ENCODE results near the gene CADM1. TPM values are rescaled to one million over a fixed set of nuclear protein-coding genes. Genes with fewer than 3 reads are reported as not detected.

Gene CADM1
- total and polyA plus RNA-seq, 2 donors (not counting 1 experiment from before 2014, with no cell fraction given) = 15.4 to 86.0 TPM

GRCh38 chr11:115132436-115133228 is 371.6 kb downstream of the CADM1 start:
- Histone ChIP-seq H3K36me3 (ENCODE audit: control insufficient read depth, insufficient read depth, low read length) (no peaks in the 10 kb centered on the region), H3K4me2 (ENCODE audit: extremely low read depth, insufficient read depth, low read length) (no peak overlapping the region), H3K9ac (ENCODE audit: insufficient read depth, low read length) (no peak overlapping the region), H3K9me3 (ENCODE audit: control insufficient read depth, insufficient read depth, low read depth, low read length) (no peaks in the 10 kb centered on the region), H3K4me3 (replicated peaks in 1 of 4; ENCODE audit: control extremely low read depth in 1 of 4, insufficient read depth in 1 of 4, low read depth in 3 of 4, low read length in 4 of 4) (no peak overlapping the region), H3K79me2 (ENCODE audit: control insufficient read depth, insufficient read depth, low read length) (no peaks in the 10 kb centered on the region), H3K27ac (ENCODE audit: insufficient read depth, low read length) (no peak overlapping the region), H2AFZ (ENCODE audit: low read length) (no peak overlapping the region), H4K20me1 (ENCODE audit: control insufficient read depth, extremely low read depth, insufficient read depth, low read length) (no peaks in the 10 kb centered on the region), H3K4me1 (ENCODE audit: control insufficient read depth, extremely low read depth, insufficient read depth, low read length) (no peaks in the 10 kb centered on the region), H3K27me3 (ENCODE audit: control insufficient read depth, insufficient read depth, low read length) (no peaks in the 10 kb centered on the region)
- DNase-seq (ENCODE audit: low read depth in 2 of 2) = no peak
- TF ChIP-seq CTCF (conservative IDR thresholded peaks at IDR 0.05 in 1 of 2, IDR thresholded peaks at IDR 0.05 in 1 of 2; ENCODE audit: low read depth in 1 of 2, low read length in 2 of 2) (no peak), EZH2 (IDR thresholded peaks at IDR 0.05; ENCODE audit: low read length, missing control alignments) (no peak)

- Histone ChIP-seq H3K27me3 (ENCODE audit: control insufficient read depth, insufficient read depth, low read length) (no peaks in the 10 kb centered on the region), H3K4me2 (ENCODE audit: extremely low read depth, insufficient read depth, low read length) (no peak overlapping the region), H2AFZ (ENCODE audit: low read length) (no peak overlapping the region), H3K4me3 (replicated peaks in 1 of 4; ENCODE audit: control extremely low read depth in 1 of 4, insufficient read depth in 1 of 4, low read depth in 3 of 4, low read length in 4 of 4) (no peak overlapping the region), H3K36me3 (ENCODE audit: control insufficient read depth, insufficient read depth, low read length) (no peaks in the 10 kb centered on the region), H3K4me1 (ENCODE audit: control insufficient read depth, extremely low read depth, insufficient read depth, low read length) (no peaks in the 10 kb centered on the region), H3K9me3 (ENCODE audit: control insufficient read depth, insufficient read depth, low read depth, low read length) (no peaks in the 10 kb centered on the region), H3K9ac (ENCODE audit: insufficient read depth, low read length) (no peak overlapping the region), H4K20me1 (ENCODE audit: control insufficient read depth, extremely low read depth, insufficient read depth, low read length) (no peaks in the 10 kb centered on the region), H3K27ac (ENCODE audit: insufficient read depth, low read length) (no peak overlapping the region), H3K79me2 (ENCODE audit: control insufficient read depth, insufficient read depth, low read length) (no peaks in the 10 kb centered on the region)
- TF ChIP-seq EZH2 (IDR thresholded peaks at IDR 0.05; ENCODE audit: low read length, missing control alignments) (no peak), CTCF (conservative IDR thresholded peaks at IDR 0.05 in 1 of 2, IDR thresholded peaks at IDR 0.05 in 1 of 2; ENCODE audit: low read depth in 1 of 2, low read length in 2 of 2) (no peak)
- DNase-seq (ENCODE audit: low read depth in 2 of 2) = peak in 1 of 2 donors; percentile 2
Measured at GRCh38 chr11:115129473-115130289, 374.5 kb downstream of the CADM1 start.

- Histone ChIP-seq H3K4me2 (ENCODE audit: extremely low read depth, insufficient read depth, low read length) (no peak overlapping the region), H3K27ac (ENCODE audit: insufficient read depth, low read length) (no peak overlapping the region), H3K27me3 (ENCODE audit: control insufficient read depth, insufficient read depth, low read length) (no peaks in the 10 kb centered on the region), H4K20me1 (ENCODE audit: control insufficient read depth, extremely low read depth, insufficient read depth, low read length) (no peaks in the 10 kb centered on the region), H3K4me3 (replicated peaks in 1 of 4; ENCODE audit: control extremely low read depth in 1 of 4, insufficient read depth in 1 of 4, low read depth in 3 of 4, low read length in 4 of 4) (no peak overlapping the region), H3K4me1 (ENCODE audit: control insufficient read depth, extremely low read depth, insufficient read depth, low read length) (no peaks in the 10 kb centered on the region), H3K36me3 (ENCODE audit: control insufficient read depth, insufficient read depth, low read length) (no peaks in the 10 kb centered on the region), H3K79me2 (ENCODE audit: control insufficient read depth, insufficient read depth, low read length) (no peaks in the 10 kb centered on the region), H2AFZ (ENCODE audit: low read length) (no peak overlapping the region), H3K9me3 (ENCODE audit: control insufficient read depth, insufficient read depth, low read depth, low read length) (no peaks in the 10 kb centered on the region), H3K9ac (ENCODE audit: insufficient read depth, low read length) (no peak overlapping the region)
- TF ChIP-seq EZH2 (IDR thresholded peaks at IDR 0.05; ENCODE audit: low read length, missing control alignments) (no peak), CTCF (conservative IDR thresholded peaks at IDR 0.05 in 1 of 2, IDR thresholded peaks at IDR 0.05 in 1 of 2; ENCODE audit: low read depth in 1 of 2, low read length in 2 of 2) (no peak)
- DNase-seq (ENCODE audit: low read depth in 2 of 2) = no peak
Measured at GRCh38 chr11:115128226-115128625, 376.0 kb downstream of the CADM1 start.
